A172 (cell line): Measurements from ENCODE around the gene DIMT1. TPM values are rescaled to one million over a fixed set of nuclear protein-coding genes. Genes with fewer than 3 reads are reported as not detected.

Experiments used
- DNase-seq: peaks from one replicate; pipeline ENCODE4 v3.0.0-alpha.2; 2015; ENCODE audit warnings: low spot score
- total RNA-seq: library from RNA; depleted of rRNA; stranded (reverse); fragments of >200 nt; shearing (Covaris generic); gene quantifications from 2 replicates; pipeline ENCODE4 v1.2.3, GENCODE V29; 2014; rRNA removed

DIMT1 gene
- 47.3 and 66.1 TPM in 2 replicates for total RNA-seq

- DNase-seq: peak; percentile 95
Measured at GRCh38 chr5:62403411-62404250, at the start of gene DIMT1. DIMT1 (minus strand) TSS chr5:62403905; CDS start chr5:62403772, 133 bp downstream.

- DNase-seq: no peak
Measured at GRCh38 chr5:62450259-62450658, 46.6 kb upstream of the DIMT1 start.

DNA sequence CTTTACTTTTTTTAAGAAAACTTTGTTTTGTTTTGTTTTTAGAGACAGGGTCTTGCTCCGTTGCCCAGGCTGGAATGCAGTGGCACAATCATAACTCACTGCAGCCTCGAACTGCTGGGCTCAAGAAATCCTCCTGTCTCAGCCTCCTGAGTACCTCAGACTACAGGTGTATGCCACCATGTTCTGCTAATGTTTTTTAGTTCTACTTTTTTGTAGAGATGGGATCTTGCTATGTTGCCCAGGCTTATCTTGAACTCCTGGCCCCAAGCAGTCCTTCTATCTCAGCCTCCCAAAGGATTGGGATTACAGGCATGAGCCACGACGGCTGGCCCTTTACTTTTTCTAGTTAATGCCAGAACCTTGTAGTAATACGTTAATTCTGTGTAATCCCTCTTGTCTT lies 44.8 kb upstream of the DIMT1 start:
- DNase-seq: no peak

DNA sequence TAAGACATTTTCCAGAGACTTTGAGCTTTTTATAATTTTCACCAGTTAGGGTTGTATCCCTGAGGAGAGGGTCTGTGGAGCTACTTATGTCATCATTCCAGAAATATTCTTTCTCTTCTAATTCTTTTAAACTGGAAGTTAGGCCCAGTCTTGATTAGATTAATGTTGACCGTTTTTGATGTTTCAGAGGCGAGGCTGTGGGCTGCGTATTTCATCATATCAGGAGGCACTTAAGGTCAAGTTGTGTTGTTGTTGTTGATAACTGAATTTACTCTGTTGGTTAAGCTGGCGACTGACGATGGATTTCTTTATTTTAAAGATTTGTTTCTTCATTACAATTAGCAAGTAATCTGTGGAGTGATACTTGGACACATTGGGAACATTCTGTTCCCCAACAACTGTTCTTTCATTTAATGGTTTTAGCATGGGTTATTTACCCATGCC lies 28.9 kb upstream of the DIMT1 start:
- no peak for DNase-seq

DNA sequence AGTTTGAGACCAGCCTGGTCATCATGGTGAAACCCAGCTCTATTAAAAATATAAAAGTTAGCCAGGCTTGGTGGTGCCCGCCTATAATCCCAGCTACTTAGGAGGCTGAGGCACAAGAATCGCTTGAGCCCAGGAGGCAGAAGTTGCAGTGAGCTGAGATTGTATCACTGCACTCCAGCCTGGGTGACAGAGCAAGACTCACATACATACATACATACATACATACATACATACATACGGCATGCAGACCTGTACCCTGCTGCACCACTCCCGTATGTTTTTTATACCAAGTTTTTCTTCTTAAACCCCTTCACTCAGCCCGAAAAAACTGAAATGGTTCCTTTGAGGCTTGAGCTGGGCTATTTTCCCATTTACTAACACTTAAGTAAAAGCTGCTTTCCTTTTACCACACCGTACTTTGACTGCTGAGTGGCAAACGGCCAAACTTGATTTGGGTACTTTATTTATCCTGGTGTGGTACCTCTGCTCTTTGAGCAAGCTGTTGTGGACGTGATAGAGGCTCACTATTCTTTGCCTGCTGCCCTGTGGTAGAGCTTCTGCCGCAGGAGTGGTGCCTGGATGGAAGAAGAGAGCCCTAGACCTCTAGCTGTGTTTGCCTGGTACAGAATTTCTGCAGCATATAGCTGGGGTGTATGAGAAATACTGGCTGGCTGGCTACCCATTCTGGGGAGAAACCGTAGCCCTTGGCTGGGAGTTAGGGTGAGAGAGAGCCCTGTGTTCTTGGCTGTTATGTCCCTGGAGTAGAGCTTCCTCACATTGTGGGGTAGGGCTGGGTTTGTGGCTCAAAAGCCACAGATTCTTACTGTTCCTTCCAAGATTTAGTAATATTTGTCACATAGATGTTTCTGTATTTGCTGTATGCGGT lies 28.3 kb upstream of the DIMT1 start:
- DNase-seq: no peak

DNA sequence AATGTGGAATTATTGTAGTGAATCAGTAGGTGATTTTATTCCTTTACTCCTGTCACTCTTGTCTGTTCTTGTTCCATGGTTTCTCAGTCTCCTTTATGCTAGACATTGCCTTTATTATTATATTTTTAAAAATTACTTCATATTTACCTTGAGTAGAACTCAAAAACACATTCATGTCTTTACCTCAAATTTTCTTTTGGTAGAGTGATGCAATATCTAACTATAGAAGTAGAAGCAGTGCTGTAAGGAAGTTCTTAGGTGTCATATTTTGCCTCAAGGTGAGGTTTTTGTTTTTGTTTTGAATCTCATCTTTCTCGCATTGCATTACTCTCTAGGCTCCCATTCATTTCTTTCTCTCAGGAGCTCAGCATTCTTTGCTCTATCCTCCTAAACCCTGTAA lies 21.1 kb upstream of the DIMT1 start:
- no peak for DNase-seq

DNA sequence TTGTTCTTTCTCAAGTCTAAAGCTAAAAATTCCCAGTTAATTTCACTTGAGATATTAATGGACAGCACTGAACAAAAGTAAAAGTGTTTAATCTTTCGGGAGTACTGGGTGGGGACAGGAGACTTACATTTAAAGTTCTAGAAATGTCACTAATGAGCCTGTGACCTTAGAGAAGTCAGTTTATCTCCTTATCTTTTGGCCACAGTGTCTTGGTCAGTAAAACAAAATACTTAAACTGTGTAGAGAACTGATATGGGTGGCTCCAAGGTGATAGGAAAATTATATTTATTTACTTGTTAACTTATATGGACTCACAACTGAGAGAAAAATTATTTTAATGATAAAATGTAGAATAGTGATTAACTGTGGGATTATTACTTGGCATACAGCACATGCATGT lies 17.7 kb upstream of the DIMT1 start:
- DNase-seq: no peak

DNA sequence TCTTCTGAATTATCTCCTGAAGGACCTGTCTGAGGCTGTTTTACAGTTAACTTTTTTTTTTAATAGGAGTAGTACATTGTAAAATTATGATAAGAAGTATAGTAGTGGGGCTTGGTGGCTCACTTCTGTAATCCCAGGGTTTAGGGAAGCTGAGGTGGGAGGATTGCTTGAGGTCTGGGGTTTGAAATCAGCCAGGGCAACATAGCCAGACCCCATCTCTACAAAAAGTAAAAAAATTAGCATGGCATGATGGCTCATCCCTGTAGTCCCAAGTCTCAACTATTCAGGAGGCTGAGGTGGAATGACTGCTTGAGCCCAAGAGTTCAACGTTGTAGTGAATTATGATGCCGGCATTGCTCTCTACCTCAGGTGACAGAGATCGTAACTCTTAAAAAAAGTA lies 15.9 kb upstream of the DIMT1 start:
- DNase-seq: no peak

DNA sequence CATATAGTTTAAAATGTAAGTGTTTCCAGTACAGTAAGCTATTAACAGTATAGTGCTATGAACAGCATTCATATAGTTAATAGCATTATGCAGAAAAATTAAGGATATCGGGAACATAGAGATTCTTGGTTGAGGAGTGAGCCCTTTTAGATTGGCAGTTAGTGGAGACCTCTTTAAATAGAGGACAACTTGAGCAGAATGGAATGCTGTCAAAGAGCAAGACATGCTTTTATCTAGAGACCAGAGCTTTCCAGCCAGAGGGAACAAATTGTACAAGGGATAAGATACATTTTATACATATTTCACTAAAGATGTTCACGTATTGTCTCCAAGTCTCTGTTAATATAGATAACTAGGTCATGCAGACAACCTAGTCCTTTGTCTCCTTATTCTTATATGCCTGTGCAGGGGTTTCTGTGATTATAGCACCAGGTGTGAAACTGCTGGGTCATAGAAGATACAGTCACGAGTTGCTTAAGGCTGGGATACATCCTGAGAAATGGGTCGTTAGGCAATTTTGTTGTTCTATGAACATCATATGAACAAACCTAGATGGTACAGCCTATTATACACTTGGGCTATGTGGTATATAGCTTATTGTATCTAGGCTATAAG lies 14.9 kb upstream of the DIMT1 start:
- DNase-seq: no peak

DNA sequence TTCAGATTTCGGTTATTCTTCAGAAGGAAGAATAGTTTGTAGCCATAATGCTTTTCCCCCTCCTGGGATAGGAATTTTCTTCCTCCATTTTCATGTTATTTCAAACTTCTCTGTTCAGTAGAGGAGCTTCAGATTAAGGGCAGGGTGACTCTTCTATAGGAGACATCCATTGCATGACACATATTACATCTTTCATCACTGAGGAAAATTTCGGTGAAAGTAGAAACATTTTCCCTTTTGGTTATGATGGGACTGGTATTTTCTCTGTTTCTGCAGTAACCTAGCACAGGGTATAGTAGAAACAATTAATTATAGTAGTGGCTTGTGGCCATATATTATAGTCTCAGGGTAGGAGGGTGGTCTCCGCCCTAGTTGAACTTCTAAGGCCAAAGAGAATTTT lies 10.0 kb upstream of the DIMT1 start:
- no peak for DNase-seq

DNA sequence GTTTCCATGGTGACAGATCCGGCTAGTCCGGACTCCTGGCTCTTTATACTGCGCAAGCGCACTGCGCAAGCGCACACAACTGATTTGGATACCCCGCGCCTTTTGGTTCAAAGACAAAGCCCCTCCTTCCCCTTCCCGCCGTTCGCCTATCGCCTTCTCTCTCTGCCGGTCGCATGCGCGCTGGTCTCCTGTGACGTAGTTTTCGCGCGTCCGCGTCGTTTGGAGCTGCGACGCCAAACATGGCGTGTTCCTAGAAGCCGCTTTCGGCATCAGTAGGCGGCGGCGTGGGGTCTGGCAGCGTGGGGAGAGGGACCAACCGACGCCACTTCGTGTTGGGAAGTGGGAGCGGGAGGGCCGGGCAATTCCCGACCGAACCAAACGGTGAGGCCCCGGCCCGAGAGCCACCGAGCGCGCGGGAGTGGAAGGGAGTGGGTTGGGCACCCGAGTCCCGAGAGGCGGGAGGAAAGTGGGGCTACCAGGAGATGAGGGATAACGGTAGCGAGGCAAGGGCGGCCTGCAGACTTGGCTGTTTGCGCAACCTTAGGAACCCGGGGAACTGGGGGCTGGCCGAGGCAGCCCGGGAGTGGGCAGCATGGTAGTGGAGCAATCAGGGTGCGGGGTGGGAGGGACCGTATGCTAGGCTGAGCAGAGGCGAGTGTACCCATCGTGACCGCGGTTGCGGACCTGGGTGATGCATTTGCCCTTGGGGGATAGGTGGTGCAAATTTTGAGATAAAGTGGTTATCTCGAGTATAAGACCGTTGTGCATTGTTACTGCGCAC lies 9.0 kb upstream of the DIMT1 start, which contains the start of gene IPO11:
Gene IPO11 (plus strand): TSS at position 215 of the 781 bp plus-strand sequence. CDS start 24,517 bp downstream, outside the sequence.
- peak; percentile 99 for DNase-seq

GRCh38 chr5:62395210-62395950 lies 8.3 kb downstream of the DIMT1 start:
- peak; percentile 29 for DNase-seq

DNA sequence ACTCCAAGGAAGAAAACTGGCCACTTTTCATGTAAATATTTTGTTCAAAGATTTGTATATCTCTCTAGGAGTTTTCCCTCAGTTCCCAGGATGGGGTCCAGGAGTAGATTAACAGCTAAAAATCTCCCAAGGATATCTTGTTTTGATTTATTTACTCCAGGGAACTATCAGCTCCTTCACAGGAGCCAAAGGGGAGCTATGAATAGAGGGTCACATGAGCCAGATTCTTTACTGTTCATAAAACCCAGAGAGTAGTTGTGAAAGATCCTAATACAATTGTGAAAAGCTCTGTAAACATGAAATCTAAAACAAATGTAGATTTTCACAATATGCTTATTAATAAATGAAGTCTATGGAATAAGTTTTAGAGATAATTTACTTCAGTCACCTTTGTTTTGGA lies 16.9 kb downstream of the DIMT1 start:
- DNase-seq: no peak

GRCh38 chr5:62385816-62386400 lies 17.8 kb downstream of the DIMT1 start:
- DNase-seq: no peak

GRCh38 chr5:62385131-62385530 lies 18.6 kb downstream of the DIMT1 start:
- DNase-seq: no peak

- peak; percentile 64 for DNase-seq
Measured at GRCh38 chr5:62376064-62376463, 27.6 kb downstream of the DIMT1 start.

DNA sequence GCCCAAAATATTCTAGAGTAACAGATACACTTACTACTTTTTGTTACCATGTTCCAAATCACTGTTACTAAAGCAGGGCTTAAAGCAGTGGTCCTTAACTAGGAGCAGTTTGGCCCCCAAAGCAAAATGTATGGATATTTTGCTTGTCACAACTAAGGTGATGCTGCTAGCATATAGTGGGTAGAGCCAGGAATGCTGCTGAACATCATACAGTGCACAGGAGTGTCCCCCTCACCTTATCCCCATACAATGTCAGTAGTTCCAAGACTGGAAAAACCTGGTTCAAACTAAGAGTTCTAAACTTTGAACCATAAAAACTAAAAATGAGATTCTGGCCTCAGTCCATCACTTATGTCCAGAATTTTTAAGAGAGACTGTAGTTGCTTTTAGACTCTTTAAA lies 28.1 kb downstream of the DIMT1 start:
- DNase-seq: no peak

- no peak for DNase-seq
Measured at GRCh38 chr5:62374090-62374489, 29.6 kb downstream of the DIMT1 start.

DNA sequence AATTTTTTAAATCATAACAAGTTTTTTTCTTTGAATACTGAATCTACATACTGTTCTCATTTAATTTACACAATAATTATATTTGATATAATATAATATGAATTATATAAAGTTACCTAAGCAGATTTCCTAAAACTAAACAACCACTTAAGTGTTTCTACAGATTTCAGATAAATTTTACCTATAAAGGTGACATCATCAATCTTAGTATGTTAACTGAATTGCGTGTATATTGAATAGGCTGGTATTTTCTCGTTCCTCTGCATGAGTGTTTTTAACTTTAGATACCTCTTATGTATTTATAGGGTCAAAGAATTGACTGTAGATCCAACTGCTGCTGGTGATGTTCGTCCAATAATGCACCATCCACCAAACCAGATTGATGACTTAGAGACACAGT lies 30.3 kb downstream of the DIMT1 start:
- DNase-seq: no peak

GRCh38 chr5:62372600-62372999 lies 31.1 kb downstream of the DIMT1 start:
- DNase-seq: no peak
